Hindlimb muscle (tissue), 1 donor: ENCODE data around the gene CCDC92. TPM values are rescaled to one million over a fixed set of nuclear protein-coding genes. Genes with fewer than 3 reads are reported as not detected.

ENCODE experiments used
- DNase-seq: peaks from one replicate; pipeline ENCODE4 v3.0.0-alpha.2; 2013
- polyA plus RNA-seq: library from polyadenylated mRNA; unstranded; fragments of 120-200 nt; gene quantifications from one replicate; pipeline ENCODE4 v1.2.1, GENCODE V29; 2013; ENCODE audit not compliant: insufficient read length

CCDC92 gene
- polyA plus RNA-seq, 1 donor, result 29.5 TPM

GRCh38 chr12:123908884-123909725 lies 63.5 kb downstream of the CCDC92 start:
- DNase-seq, result no peak

DNA sequence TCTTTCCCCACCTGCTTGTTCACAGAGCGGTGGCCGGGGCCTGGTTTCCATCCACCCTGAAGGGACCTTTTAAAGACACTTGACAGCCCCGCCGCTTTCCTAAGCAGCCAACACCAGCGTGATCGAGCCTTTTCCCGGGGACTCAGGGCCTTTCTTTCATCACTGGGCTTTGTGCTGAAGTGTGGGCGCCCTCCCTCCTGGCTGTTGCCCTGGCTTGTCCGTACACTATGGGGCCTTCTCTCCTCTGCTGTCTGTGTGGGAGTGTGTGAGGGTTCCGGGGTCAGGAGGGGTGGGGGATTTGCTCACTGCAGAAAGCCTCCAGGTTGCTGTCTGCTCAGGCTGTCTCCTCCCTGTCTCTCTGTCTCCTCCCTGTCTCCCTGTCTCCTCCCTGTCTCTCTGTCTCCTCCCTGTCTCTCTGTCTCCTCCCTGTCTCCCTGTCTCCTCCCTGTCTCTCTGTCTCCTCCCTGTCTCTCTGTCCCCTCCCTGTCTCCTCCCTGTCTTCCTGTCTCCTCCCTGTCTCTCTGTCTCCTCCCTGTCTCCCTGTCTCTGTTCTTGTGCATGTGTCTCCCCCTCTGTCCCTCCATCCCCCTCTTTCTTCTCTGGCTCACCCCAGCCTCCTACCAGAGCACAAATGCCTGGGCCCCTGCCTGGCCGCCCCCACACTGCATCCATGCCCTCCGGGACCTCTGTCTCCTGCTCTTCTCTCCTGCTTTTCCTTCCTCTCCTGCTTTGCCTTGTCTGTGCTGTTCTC lies 64.7 kb downstream of the CCDC92 start:
- DNase-seq, result no peak

GRCh38 chr12:123906711-123907420 lies 65.8 kb downstream of the CCDC92 start:
- no peak for DNase-seq

- DNase-seq, result peak; percentile 32
Observed at GRCh38 chr12:123905319-123905925, 67.2 kb downstream of the CCDC92 start.

GRCh38 chr12:123903301-123904065 lies 69.1 kb downstream of the CCDC92 start:
- no peak for DNase-seq

DNA sequence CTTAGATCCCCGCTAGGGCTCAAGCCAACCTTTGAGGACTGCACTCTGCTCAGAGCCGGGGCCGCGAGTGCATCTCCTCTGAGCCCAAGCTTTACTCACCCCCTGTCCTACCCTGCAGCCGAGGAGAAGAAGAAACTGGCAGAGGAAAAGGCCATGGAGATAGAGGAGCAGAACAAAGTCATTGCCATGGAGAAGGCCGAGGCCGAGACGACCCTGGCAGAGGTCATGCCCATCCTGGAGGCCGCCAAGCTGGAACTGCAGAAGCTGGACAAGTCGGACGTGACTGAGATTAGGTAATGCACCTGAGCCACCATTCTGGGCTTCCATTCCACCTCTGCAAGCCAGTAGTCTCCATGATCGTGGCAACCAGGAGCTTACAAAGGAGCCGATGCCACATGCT lies 69.8 kb downstream of the CCDC92 start:
- no peak for DNase-seq

- no peak for DNase-seq
Observed at GRCh38 chr12:123900871-123901376, 71.7 kb downstream of the CCDC92 start.

- no peak for DNase-seq
Observed at GRCh38 chr12:123899368-123899767, 73.3 kb downstream of the CCDC92 start.

DNA sequence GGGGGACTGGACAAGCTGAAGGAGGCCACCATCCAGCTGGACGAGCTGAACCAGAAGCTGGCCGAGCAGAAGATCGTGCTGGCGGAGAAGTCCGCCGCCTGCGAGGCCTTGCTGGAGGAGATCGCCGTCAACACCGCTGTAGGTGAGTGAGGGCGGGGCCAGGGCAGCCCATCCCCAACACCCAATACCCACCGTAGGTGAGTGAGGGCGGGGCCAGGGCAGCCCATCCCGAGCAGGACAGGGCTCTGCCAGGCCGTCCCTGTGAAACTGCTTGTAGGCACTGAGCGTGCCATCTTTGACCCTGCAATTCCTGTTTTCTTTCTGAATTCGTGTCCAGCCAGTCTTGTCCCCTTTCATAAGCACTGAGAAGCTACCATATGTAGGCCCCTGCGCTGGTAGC lies 74.0 kb downstream of the CCDC92 start:
- DNase-seq, result no peak

GRCh38 chr12:123897221-123897620 lies 75.4 kb downstream of the CCDC92 start:
- no peak for DNase-seq

DNA sequence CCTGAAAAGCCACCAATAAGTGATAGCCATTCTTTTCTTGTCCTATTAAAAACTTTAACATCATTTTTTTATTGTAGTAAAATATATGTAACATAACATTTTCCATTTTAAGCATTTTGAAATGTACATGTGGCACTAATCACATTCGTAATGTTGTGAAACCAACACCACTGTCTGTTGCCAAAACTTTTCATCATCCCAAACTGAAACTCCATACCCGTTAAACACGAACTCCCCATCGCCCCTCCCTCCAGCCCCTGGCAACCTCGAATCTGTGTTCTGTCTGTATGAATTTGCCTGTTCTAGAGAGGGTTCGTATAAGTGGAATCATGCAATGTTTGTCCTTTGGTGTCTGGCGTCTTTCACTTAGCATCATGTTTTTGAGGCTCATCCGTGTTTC lies 75.9 kb downstream of the CCDC92 start:
- peak; percentile 48 for DNase-seq

DNA sequence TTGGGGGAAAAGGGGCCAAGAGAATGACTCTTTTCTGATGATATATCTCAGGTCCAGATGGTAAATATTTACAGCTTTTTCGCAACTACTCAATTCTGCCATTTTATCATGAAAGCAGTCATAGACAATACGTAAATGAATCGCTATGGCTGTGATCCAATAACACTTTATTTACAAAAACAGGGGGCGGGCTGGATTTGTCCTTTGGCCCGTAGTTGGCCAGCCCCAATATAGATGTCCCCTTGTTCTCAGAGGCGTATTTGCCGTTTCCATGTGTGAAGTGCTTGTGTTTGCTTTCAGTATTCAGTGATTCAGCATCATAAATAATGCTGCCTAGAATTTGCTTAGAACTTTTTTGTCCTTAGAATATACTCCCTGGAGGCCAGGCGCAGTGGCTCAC lies 77.2 kb downstream of the CCDC92 start:
- no peak for DNase-seq

DNA sequence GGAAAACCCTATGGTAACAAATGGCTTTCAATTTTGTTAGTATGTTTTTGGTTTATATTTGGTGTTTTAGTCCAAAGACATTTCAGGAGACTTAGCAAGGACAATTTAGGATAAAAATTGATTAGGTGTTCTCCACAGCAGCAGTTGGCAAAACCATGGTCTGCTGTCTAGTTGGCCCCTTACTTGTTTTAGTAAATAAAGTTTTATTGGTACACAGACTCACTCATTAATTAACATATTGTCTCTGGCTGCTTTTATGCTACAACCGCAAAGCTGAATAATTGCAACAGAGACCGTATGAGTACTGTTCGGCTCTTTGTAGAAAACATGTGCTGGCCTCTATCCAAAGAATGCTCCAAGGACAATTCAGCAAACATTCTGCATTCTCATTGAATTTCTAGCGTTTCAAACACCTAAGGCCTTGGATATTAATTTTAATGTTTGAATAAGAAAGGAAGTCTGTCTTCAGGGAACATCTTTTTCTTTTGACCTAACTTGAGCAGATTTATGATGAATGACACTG lies 77.7 kb downstream of the CCDC92 start:
- DNase-seq, result no peak

- DNase-seq, result no peak
Observed at GRCh38 chr12:123893276-123893675, 79.4 kb downstream of the CCDC92 start.

DNA sequence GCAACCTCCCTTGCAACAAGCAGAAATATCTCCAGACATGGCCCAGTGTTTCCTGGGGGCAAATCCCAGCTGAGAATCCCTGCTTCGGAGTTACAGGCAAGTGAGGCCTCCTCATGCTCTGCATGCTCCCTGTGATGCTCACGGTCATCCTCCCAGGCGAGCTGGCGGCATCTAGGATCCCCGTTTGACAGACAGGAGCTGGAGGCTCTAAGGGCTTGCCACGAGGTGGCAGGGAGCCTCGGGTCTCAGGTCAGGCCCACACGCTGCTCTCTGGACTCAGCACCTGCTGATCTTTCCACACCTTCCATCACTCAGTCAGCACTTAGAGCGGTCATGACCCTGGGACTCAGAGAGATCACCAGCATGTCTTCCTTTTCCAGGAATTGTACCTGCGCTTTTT lies 79.8 kb downstream of the CCDC92 start:
- no peak for DNase-seq

GRCh38 chr12:123892180-123892559 lies 80.5 kb downstream of the CCDC92 start:
- no peak for DNase-seq

DNA sequence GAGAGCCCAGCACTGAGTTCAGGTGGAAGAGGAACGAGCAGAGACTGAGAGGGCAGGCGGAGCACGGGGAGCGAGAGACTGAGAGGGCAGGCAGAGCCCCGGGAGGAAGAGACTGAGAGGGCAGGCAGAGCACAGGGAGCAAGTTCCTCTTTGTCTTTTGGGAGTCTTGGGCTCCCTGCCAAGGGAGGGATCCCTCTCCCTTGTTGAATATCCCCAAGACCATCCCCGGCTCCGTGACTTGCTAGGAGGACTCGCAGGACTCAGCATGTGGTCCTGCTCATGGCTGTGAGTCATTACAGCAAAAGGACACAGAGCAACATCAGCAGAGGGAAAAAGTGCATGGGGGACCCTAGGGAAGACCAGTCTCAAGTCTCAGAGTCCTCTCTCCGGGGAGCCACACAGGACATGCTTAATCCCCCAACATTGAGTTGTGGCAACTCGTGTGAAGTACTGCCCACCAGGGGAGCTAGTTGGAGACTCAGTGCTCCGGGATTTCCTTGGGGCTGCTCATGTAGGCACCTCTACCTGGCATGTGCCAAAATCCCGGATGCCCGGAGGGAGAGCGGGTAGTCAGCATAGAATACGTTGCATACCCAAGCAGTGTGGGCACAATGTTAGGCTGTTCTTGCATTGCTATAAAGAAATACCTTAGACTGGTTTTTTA lies 81.0 kb downstream of the CCDC92 start:
- no peak for DNase-seq

DNA sequence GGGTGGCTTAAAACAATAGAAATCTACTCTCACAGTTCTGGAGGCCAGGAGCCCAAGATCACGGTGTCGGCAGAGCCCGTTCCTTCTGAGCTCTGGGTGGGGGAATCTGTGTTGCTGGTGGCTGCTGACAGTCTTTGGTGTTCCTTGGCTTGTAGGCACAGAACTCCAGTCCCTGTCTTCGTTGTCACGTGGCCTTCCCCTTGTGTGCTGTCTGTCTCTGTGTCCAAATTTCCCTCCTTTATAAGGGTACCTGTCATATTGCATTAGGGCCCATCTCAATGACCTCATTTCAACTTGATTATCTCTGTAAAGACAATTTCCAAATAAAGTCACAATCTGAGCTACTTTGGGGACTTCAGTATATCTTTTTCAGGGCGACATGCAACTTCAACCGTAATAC lies 81.6 kb downstream of the CCDC92 start:
- DNase-seq, result no peak

GRCh38 chr12:123890536-123890902 lies 82.1 kb downstream of the CCDC92 start:
- DNase-seq, result no peak

GRCh38 chr12:123889848-123890535 lies 82.6 kb downstream of the CCDC92 start:
- no peak for DNase-seq
